HG03521 (cell line): Measurements from ENCODE around the gene SAMM50.

Source experiments
- ATAC-seq: cut with Tn5 transposase; IDR thresholded peaks from one replicate; pipeline ENCODE4 v1.9.1; 2021; ENCODE audit warnings: mild to moderate bottlenecking, moderate library complexity; ENCODE audit not compliant: unreplicated experiment

The SAMM50 gene

GRCh38 chr22:43976861-43977795, 21.9 kb downstream of the SAMM50 start:
- no peak for ATAC-seq

GRCh38 chr22:43978558-43978957, 23.3 kb downstream of the SAMM50 start:
- no peak for ATAC-seq

- ATAC-seq: no peak
These were observed 25.3 kb downstream of the SAMM50 start for GRCh38 chr22:43980579-43980978.

- ATAC-seq: no peak
These were observed 25.8 kb downstream of the SAMM50 start for GRCh38 chr22:43980996-43981395.

- no peak for ATAC-seq
These were observed 28.6 kb downstream of the SAMM50 start for GRCh38 chr22:43983808-43984207.

- no peak for ATAC-seq
These were observed 30.3 kb downstream of the SAMM50 start for GRCh38 chr22:43985532-43985931.

- ATAC-seq: no peak
These were observed 33.0 kb downstream of the SAMM50 start for GRCh38 chr22:43988116-43988820.

GRCh38 chr22:43988960-43989359, 33.7 kb downstream of the SAMM50 start:
- no peak for ATAC-seq

GRCh38 chr22:43990044-43990443, 34.8 kb downstream of the SAMM50 start:
- ATAC-seq: no peak

GRCh38 chr22:43991316-43992020, 36.2 kb downstream of the SAMM50 start:
- no peak for ATAC-seq

- ATAC-seq: no peak
These were observed 37.1 kb downstream of the SAMM50 start for GRCh38 chr22:43992331-43992821.

- no peak for ATAC-seq
These were observed 38.0 kb downstream of the SAMM50 start for GRCh38 chr22:43993072-43993760.

GRCh38 chr22:43994006-43994405, 38.8 kb downstream of the SAMM50 start:
- no peak for ATAC-seq

- no peak for ATAC-seq
These were observed 39.2 kb downstream of the SAMM50 start for GRCh38 chr22:43994416-43994815.

- ATAC-seq: no peak
These were observed 39.9 kb downstream of the SAMM50 start for GRCh38 chr22:43995057-43995685.

GRCh38 chr22:43995798-43996169, 40.5 kb downstream of the SAMM50 start:
- no peak for ATAC-seq

- ATAC-seq: peak; percentile 54
These were observed 41.1 kb downstream of the SAMM50 start for GRCh38 chr22:43996170-43996980.

GRCh38 chr22:43996981-43997265, 41.7 kb downstream of the SAMM50 start:
- no peak for ATAC-seq

GRCh38 chr22:43998679-43999264, 43.5 kb downstream of the SAMM50 start:
- no peak for ATAC-seq
